Muscle of back (tissue), 11 donors: ENCODE measurements around the gene MYOM1. TPM values are rescaled to one million over a fixed set of nuclear protein-coding genes. Genes with fewer than 3 reads are reported as not detected.
"Not testable (repeated sequence)": the region's sequence is repeated elsewhere in the genome, so short reads cannot be mapped to it uniquely, and the experiment has no call there.

Experiments
- DNase-seq, 3 donors: peaks; one replicate each; pipeline versions ENCODE4 v3.0.0 to v3.0.0-alpha.2; 2013
- polyA plus RNA-seq, 10 donors: library from polyadenylated mRNA; unstranded; fragments of 120-200 nt; gene quantifications; one replicate each; pipeline ENCODE4 v1.2.1, GENCODE V29; 2013; ENCODE audit not compliant: insufficient read length in 10 of 10

The MYOM1 gene
- polyA plus RNA-seq, 10 donors, result 382 to 922 (median 665) TPM

- no peak for DNase-seq
Measured at GRCh38 chr18:3036108-3036507, 183.7 kb downstream of the MYOM1 start.

GRCh38 chr18:3035635-3036034, 184.1 kb downstream of the MYOM1 start:
- DNase-seq, result no peak

GRCh38 chr18:3032721-3033120, 187.0 kb downstream of the MYOM1 start:
- no peak for DNase-seq

- DNase-seq, result peak; percentile 49 to 80 (median 53)
Measured at GRCh38 chr18:3029215-3029952, 190.4 kb downstream of the MYOM1 start.

- not testable (repeated sequence) for DNase-seq
Measured at GRCh38 chr18:3028115-3028514, 191.7 kb downstream of the MYOM1 start.

- DNase-seq, result peak in 2 of 3 donors; percentile 47 to 74
Measured at GRCh38 chr18:3027370-3027891, 192.3 kb downstream of the MYOM1 start.

- DNase-seq, result no peak
Measured at GRCh38 chr18:3025544-3025943, 194.2 kb downstream of the MYOM1 start.

- DNase-seq, result not testable (repeated sequence)
Measured at GRCh38 chr18:3023603-3024002, 196.2 kb downstream of the MYOM1 start.

Other genes starting within 250 kb of the MYOM1 start
- 10 to 100 TPM; 13.4 to 20.1 (median 14.9) TPM for gene LPIN2, start 206.8 kb downstream of the MYOM1 start, polyA plus RNA-seq
- gene MYL12A, start 27.8 kb upstream of the MYOM1 start, polyA plus RNA-seq, result 100 to 1,000 TPM; 555 to 942 (median 654) TPM
- 100 to 1,000 TPM; 222 to 297 (median 255) TPM for gene MYL12B, start 42.2 kb upstream of the MYOM1 start, polyA plus RNA-seq
- gene TGIF1, start 230.2 kb upstream of the MYOM1 start, polyA plus RNA-seq, result 10 to 100 TPM; 34.3 to 52.4 (median 40.4) TPM